Measurements from ENCODE around the gene C2CD2.
A peak's percentile ranks its signal among the peaks of the same experiment; 100 is the strongest.

Gene C2CD2

GRCh38 chr21:41943851-41944250 is 10.0 kb downstream of the C2CD2 start:
- no peak for DNase-seq (ENCODE audit: low read depth)
- no peak overlapping the region for H3K4me3 ChIP-seq (ENCODE audit: low read depth, low read length)
- TF ChIP-seq CTCF (conservative IDR thresholded peaks at IDR 0.05; ENCODE audit: low read depth, low read length): no peak

- H3K4me3 ChIP-seq (ENCODE audit: low read depth, low read length): no peak overlapping the region
- DNase-seq (ENCODE audit: low read depth): no peak
- TF ChIP-seq CTCF (conservative IDR thresholded peaks at IDR 0.05; ENCODE audit: low read depth, low read length): no peak
Measured at GRCh38 chr21:41942457-41942856, 11.4 kb downstream of the C2CD2 start.

- no peak overlapping the region for H3K4me3 ChIP-seq (ENCODE audit: low read depth, low read length)
- DNase-seq (ENCODE audit: low read depth): no peak
- TF ChIP-seq CTCF (conservative IDR thresholded peaks at IDR 0.05; ENCODE audit: low read depth, low read length): no peak
Measured at GRCh38 chr21:41941941-41942340, 11.9 kb downstream of the C2CD2 start.

GRCh38 chr21:41940431-41940830 is 13.4 kb downstream of the C2CD2 start:
- no peak for DNase-seq (ENCODE audit: low read depth)
- H3K4me3 ChIP-seq (ENCODE audit: low read depth, low read length): no peak overlapping the region
- no peak for TF ChIP-seq CTCF (conservative IDR thresholded peaks at IDR 0.05; ENCODE audit: low read depth, low read length)

GRCh38 chr21:41939391-41939790 is 14.4 kb downstream of the C2CD2 start:
- no peak for TF ChIP-seq CTCF (conservative IDR thresholded peaks at IDR 0.05; ENCODE audit: low read depth, low read length)
- no peak for DNase-seq (ENCODE audit: low read depth)
- no peak overlapping the region for H3K4me3 ChIP-seq (ENCODE audit: low read depth, low read length)

- DNase-seq (ENCODE audit: low read depth): peak; percentile 77
- peak; percentile 74 for TF ChIP-seq CTCF (conservative IDR thresholded peaks at IDR 0.05; ENCODE audit: low read depth, low read length)
- H3K4me3 ChIP-seq (ENCODE audit: low read depth, low read length): peak overlapping the region; percentile 57
Measured at GRCh38 chr21:41933313-41934079, 20.3 kb downstream of the C2CD2 start.

All from choroid plexus epithelial cell (primary cell).